PC-9 (cell line): ENCODE measurements around the gene CHM.

Experiments
- CTCF ChIP-seq: fragments of 200-600 bp; sonication (generic); conservative IDR thresholded peaks from 2 replicates; pipeline ENCODE4 v1.6.1; 2017; ENCODE audit warnings: mixed run types, antibody characterized with exemption, mild to moderate bottlenecking, moderate library complexity
- EZH2 ChIP-seq: fragments of 200-600 bp; sonication (generic); IDR thresholded peaks from 2 replicates; pipeline ENCODE4 v1.8.0; 2017; ENCODE audit warnings: antibody characterized with exemption, low read depth

- TF ChIP-seq CTCF (no peak), EZH2 (no peak)
Observed at GRCh38 chrX:85928606-85929005, 118.8 kb downstream of the CHM start.
